RCC 7860 (cell line): ENCODE data around the gene HIVEP3.

Source experiments
- DNase-seq: peaks from one replicate; pipeline ENCODE4 v3.0.0-alpha.2; 2015; ENCODE audit warnings: low spot score
- FAIRE-seq: peaks from 2 replicates; lab custom pipeline; 2012; peaks lifted over from hg19 to GRCh38; lab: Jason Lieb, UNC

The HIVEP3 gene

DNA sequence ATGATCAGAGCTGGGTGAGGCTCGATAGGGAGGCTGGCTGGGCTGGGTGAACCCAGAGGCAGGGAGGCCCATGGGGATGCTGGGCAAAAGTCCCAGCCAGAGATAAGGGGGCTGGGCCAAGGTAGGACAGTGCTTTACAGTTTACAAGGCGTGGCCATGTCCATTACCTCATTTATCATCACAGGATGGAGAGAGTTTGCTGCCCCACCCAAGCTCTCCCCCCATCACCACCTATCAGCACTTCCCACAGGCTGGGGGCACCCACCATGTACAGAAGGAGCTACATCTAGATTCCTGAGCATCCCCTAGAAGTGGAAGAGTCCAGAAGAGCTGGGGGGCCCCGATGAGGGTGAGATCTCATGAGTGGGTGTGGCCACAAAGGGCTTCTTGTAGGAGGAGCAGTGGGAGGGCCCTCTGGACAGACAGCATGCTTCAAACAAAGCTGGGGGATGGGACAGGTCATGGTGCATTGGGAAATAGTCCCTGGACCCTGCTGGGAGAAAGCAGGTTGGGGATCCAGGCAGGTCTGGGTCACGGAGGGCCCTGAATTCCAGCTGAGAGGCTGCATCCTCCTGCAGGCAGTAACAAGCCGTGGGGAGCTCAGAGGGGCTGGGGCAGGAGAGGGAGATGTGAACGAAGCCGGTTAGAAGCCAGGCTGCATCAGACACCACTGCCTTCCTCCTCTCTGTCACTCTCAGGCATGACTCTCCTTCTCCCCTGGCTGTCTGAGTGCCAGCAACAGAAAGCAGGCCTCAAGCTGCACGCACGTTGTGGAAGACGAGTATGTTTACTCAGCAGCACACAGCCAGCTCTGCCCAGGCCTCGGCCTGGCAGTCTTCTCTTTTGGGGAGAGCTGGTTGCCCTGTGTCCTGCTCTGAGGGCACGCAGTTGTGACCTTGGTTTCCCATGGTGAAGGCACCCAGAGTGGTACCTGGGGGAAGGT, 202.3 kb downstream of the HIVEP3 start:
- FAIRE-seq (no peak), DNase-seq (no peak)

DNA sequence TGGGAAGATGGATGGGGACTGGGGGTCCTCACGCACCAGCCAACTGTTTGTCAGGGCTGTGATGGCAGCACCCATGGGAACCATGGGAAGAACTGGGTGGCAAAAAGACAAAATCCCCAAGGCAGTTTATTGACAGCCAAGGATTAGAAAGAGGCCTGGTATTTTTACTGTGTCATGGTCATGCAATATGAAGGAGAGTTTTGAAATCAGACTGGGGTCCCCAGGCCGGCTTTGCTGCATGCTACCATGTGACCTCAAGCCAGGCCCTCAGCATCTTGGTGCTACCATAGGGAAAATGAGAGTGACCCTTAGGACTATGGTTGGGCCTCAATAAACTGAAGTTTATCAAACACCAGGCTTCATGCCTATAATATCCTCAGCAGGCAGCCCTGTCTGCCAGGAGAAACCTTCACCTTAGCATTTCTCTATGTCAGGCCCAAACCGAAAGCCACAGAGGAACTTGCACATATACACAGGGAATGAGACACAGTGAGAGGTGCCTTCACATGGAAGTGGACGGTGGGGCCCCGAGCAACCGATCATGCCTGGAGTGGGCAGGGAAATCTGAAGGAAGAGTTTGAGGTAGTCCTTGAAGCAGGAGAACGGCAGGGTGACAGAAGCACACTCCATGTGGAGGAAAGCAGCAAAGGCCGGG, 203.2 kb downstream of the HIVEP3 start:
- DNase-seq (no peak), FAIRE-seq (no peak)

DNA sequence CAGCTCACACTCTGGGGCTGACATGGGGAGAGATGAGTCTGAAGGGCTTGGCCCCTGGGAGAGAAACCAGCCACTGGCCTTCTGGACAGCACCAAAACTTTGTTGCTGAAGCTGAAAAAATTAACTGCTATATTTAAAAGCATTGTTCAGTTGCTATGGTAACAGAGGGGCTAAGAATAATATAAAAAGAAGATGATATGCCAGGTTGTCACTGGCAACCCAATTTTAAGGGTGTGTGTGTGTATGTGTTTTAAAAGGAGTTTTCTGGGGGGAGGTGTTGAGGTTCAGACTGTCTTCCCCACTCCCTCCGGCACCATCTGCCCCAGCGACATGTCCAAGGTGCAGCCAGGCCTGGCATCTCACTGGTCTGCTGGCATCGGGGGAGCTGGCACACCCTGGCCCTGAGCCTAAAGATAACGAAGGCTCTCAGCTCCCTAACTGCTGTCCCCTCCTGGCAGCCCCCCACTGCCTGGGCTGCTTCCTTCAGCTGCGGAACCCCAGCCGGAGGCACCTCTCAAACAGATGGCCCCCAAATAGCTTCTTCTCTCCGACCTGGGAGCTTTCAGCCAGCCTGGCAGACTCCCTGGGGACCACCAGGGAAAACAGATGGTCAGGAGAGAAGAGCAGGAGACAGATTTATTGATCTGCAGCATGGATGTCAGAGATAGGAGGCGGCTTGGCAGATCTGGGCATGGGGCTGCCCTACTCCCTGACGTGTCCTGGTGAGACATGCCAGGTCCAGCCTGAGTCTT, 203.9 kb downstream of the HIVEP3 start:
- FAIRE-seq (no peak), DNase-seq (no peak)

DNA sequence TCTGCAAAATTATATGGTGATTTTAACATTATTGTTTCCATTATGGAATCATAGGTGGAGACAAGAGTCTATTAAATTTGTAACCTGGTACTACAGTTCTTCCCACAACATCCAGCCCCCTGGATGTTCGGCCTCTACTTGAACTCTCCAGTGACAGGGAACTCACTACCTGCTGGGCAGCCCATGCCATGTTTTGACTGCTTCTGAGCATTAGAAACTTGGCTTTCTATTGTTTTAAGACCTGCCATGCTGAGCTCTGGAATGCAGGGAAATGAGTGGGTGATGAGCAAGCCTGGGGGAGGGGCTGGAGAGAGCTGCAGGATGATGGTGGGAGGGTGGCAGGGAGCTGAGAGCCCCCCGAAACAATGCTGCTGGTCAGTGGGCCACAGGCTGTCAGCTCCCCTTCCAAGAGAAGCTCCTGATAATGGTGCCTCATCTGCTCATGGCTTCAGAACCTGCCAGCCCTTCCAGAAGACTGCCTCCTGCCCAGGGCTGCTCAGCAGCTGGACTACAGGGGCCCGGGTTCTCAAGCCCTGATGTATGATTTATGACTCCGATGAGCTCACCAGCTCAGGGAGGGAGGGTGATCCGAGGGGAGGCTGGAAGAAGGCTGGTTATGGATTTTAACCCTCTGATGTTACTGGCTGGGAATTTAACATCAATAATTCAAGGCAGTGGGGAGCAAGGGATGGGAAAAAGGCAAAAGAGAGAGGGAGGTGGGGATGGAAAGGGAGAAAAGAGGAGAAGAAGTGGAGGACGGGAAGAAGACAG, 205.0 kb downstream of the HIVEP3 start:
- DNase-seq = peak; percentile 83
- peak; percentile 77 for FAIRE-seq

DNA sequence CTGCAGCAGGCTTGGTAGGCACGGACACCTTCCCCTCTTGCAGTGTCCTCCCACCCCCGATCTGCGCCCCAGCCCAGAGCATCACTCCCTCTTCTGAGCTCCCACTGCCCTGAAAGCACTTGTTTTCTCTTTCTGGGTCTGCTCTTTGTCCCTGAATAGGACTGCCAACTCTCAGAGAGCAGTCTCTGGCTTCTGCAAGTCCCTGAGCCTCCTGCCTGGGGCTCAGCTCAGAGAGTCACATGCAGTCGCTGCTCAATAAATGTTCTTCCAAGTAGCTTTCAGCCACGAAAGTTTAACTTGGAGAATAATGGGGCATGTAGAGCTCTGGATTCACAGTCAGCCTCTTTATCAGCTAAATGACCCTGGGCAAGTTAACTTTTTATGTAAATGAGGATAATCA, 205.6 kb downstream of the HIVEP3 start:
- DNase-seq = no peak
- FAIRE-seq = no peak

DNA sequence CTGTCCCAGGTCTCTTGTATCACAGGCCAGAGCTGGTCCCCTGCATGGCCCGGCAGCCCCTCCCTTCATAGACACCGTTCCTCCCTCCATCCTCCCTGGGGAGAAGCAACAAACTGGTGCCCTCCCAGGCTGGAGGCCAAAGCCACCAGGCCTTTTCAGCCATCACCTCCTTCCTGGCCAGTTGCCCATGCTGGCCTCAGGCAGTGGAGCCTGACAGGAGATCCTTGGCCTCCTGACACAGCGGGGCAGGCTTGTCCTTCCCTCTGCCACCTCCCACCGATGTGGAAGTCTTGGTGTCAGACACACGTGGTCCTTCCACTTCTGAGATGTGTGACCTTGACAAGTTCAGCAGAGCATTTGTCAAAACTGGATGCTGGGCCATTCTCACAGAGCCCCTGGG, 206.0 kb downstream of the HIVEP3 start:
- FAIRE-seq = peak; percentile 89

DNA sequence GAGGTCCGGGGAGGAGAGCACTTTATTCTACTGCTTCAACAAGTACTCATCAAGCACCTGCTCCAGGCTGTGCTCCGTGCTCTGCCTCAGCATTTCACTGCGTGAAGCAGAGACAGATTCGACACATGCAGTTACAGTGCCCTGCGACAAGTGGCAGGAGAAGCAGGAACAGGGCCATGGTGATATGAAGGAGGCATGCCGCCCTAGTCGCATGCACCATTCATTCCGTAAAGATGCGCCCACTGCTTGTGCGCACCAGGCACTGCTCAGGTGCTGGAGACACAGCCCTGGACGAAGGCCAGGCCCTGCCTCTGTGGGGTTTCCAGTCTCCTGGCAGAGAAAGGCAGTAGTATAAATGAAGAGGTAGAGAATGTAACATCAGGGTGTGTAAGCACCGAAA, 206.6 kb downstream of the HIVEP3 start:
- FAIRE-seq (no peak), DNase-seq (no peak)

More for the DNA sequence above, 206.0 kb downstream of the HIVEP3 start:
- DNase-seq = peak; percentile 87

DNA sequence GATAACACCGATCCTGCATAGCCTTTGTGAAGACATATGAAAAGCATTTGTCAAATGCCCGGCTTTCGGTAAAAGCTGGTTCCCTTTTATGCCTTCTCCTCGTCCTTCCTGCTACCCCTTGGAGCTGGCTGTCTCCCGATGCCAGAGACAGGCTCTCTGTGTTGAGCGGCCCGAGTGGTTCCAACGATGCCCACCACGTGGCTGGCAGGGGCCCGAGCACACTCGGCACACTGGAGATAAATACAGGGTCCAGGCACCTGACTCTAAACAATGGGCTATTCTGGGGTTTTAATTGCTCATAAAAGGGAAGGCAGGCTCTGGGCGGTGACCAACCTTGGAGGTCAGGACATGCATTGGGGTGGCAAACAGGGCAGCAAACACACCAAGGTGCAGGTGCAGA, 207.1 kb downstream of the HIVEP3 start:
- no peak for FAIRE-seq
- no peak for DNase-seq

DNA sequence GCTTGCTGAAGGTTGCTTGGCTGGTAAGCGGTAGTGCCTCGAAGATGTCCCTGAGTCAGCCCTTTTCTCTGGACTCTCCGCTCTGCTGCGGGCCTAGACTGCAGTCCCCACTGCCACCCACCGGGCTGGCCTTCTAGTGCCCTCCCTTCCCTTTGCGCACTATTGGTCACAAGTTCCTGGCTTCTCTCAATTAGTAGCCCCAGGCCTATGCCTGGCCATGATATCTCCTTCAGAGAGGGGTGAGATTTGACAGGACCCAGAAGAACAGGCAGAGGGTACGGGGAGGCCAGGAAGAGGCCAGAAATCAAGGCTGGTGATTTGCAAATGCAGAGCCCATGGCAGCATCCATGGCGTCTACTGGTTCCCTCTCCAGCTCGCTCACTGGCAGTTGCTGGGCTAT, 207.7 kb downstream of the HIVEP3 start:
- DNase-seq (no peak), FAIRE-seq (no peak)

DNA sequence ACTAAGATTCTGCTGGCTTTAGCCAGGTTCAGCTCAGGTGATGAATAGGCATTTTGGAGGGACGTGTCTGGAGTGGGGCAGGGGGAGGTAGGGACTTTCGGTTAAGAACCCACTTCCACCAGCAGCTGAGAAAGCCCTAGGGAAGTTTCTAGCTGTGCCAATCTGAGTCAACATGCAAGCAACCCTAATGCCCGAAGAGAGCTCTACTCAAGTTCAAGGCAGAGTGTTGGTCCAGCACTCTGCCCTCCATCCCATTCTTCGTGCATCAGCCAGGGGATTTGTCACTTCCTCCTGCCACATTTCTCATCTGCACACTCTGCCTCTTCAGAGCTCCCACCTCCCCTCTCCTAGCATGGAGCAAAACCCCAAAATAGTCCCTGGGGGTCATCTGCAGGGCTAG, 208.8 kb downstream of the HIVEP3 start:
- FAIRE-seq (no peak), DNase-seq (no peak)

DNA sequence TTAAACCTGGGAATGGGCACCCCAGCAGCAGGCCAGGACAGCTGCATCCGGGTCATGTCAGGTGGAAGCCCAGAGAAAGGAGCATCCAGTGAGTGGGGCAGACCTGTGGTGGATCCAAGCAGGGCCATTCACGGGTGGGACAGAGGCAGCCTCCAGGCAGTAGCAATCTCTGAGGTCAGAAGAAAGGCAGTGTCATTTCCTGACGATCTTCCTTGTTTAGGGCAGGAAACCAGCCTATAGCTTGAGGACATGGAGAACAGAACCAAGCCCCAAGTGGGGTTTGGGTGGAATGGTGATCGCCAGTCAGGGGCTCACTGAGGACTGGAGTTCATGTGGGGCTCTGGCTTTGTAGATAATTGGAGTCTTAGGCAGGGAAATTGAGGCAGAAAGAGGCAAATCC, 209.4 kb downstream of the HIVEP3 start:
- DNase-seq (no peak), FAIRE-seq (no peak)

DNA sequence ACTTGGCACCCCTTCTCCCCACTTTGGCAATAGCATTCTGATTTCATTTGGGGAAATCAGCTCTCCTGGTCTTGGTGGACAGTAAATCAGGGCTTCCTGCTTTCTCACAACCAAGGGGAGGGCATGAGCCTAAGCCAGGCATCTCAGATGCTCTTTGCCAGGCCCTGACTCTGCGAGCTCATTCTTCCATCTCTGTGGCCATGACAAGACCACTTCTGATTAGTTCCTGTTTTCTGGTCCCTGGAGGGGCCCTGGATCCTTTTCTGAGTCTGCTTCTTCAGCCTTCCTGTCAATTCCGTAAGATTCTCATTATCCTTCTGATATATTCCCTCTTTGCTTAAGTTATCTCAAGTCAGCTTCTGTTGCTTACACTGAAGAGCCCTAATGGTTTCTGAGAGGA, 210.4 kb downstream of the HIVEP3 start:
- DNase-seq = no peak
- no peak for FAIRE-seq

DNA sequence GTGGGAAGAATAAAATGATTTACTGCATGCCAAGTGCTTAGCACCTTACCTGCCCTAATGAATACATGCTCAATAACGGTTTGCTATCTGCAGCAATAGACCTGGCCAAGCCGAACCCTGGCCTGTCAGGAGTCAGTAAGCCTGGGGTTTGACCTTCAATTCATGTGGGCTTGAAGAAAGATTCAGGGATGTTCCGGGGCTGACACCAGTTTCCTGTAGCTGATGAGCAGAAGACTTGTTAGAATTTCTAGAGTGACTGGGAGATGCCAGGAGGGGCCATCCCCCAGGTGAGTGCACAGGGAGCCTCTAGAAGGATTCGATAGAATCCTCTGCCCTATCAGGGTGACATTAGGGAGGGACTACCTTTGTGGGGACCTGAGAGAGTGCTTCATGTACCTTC, 210.9 kb downstream of the HIVEP3 start:
- DNase-seq (no peak), FAIRE-seq (no peak)

DNA sequence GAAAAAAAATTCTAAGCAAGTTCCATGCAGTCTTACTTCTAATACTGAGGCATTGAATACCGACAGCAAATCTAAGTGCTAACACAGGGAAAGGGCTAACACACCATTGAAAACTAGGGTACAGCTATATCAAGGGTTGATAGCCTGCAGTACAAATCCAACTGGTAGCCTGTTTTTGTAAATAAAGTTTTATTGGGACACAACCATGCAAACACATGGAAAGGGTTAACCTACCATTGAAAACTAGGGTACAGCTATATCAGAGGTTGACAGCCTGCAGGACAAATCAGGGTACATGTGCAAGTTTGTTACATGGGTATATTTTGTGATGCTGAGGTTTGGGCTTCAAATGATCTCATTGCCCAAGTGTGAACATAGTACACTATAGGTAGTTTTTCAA, 212.9 kb downstream of the HIVEP3 start:
- FAIRE-seq (no peak), DNase-seq (no peak)

DNA sequence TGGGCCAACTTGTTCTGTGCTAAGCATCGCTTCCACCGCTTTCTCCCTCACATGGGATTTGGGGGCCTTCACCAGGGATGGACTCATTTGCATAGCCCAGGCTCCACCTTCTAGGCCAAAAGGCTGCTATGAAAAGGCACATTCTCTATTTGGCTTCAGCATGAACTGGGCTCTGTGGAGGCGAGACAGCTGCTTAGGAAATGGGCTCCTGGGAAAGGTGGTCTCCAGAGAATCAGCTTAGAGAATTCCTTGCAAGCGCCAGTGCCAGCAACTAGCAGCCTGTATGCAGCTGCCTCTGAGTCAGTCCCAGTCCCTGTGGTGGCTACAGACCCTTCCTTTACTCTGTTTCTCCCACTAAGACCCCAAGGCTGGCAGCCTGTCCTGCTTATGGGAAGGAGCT, 214.5 kb downstream of the HIVEP3 start:
- no peak for DNase-seq
- FAIRE-seq = no peak

DNA sequence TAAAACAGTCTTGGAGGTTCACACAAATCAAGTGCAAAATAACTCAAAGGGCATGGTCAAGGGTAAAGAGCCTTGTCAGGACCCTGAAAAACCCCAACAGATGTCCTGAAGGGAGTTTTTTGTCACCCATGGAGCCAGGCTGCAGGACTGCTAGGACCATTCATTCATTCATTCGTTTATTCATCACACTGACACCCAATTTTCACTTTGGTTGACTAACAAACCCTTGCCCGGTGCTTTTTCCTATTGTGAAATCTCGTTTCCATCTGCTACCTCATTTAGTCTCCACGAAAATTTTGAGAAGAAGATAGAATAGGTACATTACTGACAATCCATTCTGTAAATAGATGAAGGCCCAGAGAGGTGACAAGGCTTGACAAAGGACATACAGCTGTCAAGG, 216.0 kb downstream of the HIVEP3 start:
- DNase-seq = no peak
- FAIRE-seq = no peak

DNA sequence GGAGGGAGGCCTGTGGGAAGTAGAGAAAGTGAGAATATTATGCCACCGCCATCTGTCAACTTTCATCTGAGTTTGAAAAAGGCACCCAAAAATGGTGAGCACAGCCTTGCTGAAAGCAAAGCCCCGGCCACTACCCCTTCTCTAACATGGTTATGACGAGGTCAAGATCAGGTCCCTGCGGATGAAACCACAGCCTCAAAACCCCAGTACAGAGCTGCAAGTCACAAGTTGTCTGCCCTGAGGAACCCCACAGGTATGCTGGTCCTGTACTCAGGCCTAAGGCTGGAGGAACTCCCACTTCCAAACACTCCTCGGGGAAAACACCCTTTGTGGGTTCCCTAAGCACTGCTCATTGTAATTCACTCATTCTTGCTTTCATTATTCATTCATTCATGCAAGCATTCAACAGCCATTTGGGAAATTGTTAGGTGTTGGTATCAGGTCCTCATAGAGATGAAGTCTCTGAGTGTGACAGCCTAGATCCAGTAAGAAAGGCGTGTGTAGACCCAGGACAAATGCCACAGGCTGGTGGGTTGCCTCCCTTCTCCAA, 217.7 kb downstream of the HIVEP3 start:
- DNase-seq = no peak
- no peak for FAIRE-seq

DNA sequence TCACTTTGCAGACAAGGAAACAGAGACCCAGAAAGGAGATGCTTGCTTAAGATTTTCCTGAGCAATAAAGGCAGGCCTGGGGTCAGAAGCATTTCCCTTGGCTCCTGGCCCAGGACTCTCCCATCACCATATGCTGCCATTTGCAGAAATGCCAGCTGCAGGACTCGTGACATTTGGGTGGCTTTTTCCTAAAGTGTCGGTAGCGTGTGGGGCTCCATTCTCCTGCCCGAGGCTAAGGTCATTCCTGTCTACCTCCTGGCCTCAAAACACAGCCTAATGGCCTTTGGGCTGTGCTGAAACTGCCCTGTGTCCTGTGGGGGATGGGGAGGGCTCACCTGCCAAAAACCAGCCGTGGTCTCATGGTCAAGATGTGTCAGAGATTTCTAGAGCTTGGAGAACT, 218.1 kb downstream of the HIVEP3 start:
- FAIRE-seq = no peak
- no peak for DNase-seq

DNA sequence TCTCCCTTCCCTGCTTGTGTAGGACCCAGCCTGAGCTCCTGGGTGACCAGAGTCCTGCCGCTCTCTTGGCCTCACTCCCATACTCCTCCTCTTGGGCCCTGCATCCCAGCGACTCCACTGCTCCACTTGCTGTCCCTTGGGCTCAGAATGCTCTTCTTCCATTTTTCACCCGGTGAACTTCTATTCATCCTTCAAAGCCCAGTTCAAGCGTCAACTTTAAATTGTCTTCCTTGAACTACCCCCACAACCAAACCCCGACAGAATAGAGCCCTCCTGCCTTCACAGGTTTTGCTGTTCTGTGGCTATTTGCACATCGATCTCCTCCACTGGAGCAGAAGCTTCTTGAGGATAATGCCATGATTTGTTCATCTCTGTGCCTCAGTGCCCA, 218.9 kb downstream of the HIVEP3 start:
- DNase-seq = no peak
- FAIRE-seq = no peak
